ENCODE data around the gene LRRC3.

The LRRC3 gene

GRCh38 chr21:44442266-44443125 lies 12.8 kb upstream of the LRRC3 start:
- H3K27ac Mint-ChIP-seq, result no peak overlapping the region
- no peaks in the 10 kb centered on the region for H3K9me3 Mint-ChIP-seq
- H3K4me3 Mint-ChIP-seq, result no peak overlapping the region
- H3K4me1 Mint-ChIP-seq, result no peaks in the 10 kb centered on the region
- DNase-seq (no peak), ATAC-seq (no peak)
- peaks cover 16% of the 10 kb centered on the region for H3K27me3 Mint-ChIP-seq

GRCh38 chr21:44443291-44443890 lies 11.9 kb upstream of the LRRC3 start:
- peaks cover 25% of the 10 kb centered on the region for H3K27me3 Mint-ChIP-seq
- DNase-seq (no peak), ATAC-seq (no peak)
- no peak overlapping the region for H3K27ac Mint-ChIP-seq
- H3K9me3 Mint-ChIP-seq, result no peaks in the 10 kb centered on the region
- H3K4me3 Mint-ChIP-seq, result no peak overlapping the region
- no peaks in the 10 kb centered on the region for H3K4me1 Mint-ChIP-seq

GRCh38 chr21:44443891-44444285 lies 11.4 kb upstream of the LRRC3 start:
- ATAC-seq (no peak), DNase-seq (no peak)
- H3K27ac Mint-ChIP-seq, result no peak overlapping the region
- peaks cover 30% of the 10 kb centered on the region for H3K27me3 Mint-ChIP-seq
- H3K4me3 Mint-ChIP-seq, result no peak overlapping the region
- no peaks in the 10 kb centered on the region for H3K9me3 Mint-ChIP-seq
- H3K4me1 Mint-ChIP-seq, result no peaks in the 10 kb centered on the region

- Mint-ChIP-seq H3K4me1 (no peaks in the 10 kb centered on the region), H3K9me3 (no peaks in the 10 kb centered on the region), H3K4me3 (no peak overlapping the region), H3K27me3 (peaks cover 35% of the 10 kb centered on the region), H3K27ac (no peak overlapping the region)
- DNase-seq (no peak), ATAC-seq (no peak)
Observed at GRCh38 chr21:44444286-44444931, 10.9 kb upstream of the LRRC3 start.

GRCh38 chr21:44445145-44445812 lies 10.0 kb upstream of the LRRC3 start:
- Mint-ChIP-seq H3K4me3 (no peak overlapping the region), H3K9me3 (no peaks in the 10 kb centered on the region), H3K27ac (no peak overlapping the region), H3K27me3 (peaks cover 44% of the 10 kb centered on the region), H3K4me1 (no peaks in the 10 kb centered on the region)
- ATAC-seq (no peak), DNase-seq (no peak)

- DNase-seq, result no peak
- H3K27ac Mint-ChIP-seq, result no peak overlapping the region
- no peak for ATAC-seq
- peaks cover 72% of the 10 kb centered on the region for H3K27me3 Mint-ChIP-seq
- no peaks in the 10 kb centered on the region for H3K4me1 Mint-ChIP-seq
- no peak overlapping the region for H3K4me3 Mint-ChIP-seq
- H3K9me3 Mint-ChIP-seq, result peaks cover 0 to 8% of the 10 kb centered on the region in 2 donors
Observed at GRCh38 chr21:44448651-44449131, 6.6 kb upstream of the LRRC3 start.

GRCh38 chr21:44449473-44450363 lies 5.6 kb upstream of the LRRC3 start:
- Mint-ChIP-seq H3K27me3 (peaks cover 80% of the 10 kb centered on the region), H3K27ac (no peak overlapping the region), H3K4me1 (no peaks in the 10 kb centered on the region), H3K4me3 (no peak overlapping the region), H3K9me3 (peaks cover 0 to 16% of the 10 kb centered on the region in 2 donors)
- DNase-seq (no peak), ATAC-seq (no peak)

GRCh38 chr21:44450402-44450801 lies 4.9 kb upstream of the LRRC3 start:
- no peak for DNase-seq
- H3K9me3 Mint-ChIP-seq, result peaks cover 0 to 16% of the 10 kb centered on the region in 2 donors
- H3K27ac Mint-ChIP-seq, result no peak overlapping the region
- no peak for ATAC-seq
- no peak overlapping the region for H3K4me3 Mint-ChIP-seq
- no peaks in the 10 kb centered on the region for H3K4me1 Mint-ChIP-seq
- peaks cover 74% of the 10 kb centered on the region for H3K27me3 Mint-ChIP-seq

- no peaks in the 10 kb centered on the region for H3K4me1 Mint-ChIP-seq
- DNase-seq, result no peak
- H3K27me3 Mint-ChIP-seq, result peaks cover 72% of the 10 kb centered on the region
- no peak overlapping the region for H3K4me3 Mint-ChIP-seq
- H3K9me3 Mint-ChIP-seq, result peaks cover 0 to 16% of the 10 kb centered on the region in 2 donors
- no peak for ATAC-seq
- H3K27ac Mint-ChIP-seq, result no peak overlapping the region
Observed at GRCh38 chr21:44450999-44451398, 4.3 kb upstream of the LRRC3 start.

- no peak for DNase-seq
- no peak for ATAC-seq
- Mint-ChIP-seq H3K27me3 (peaks cover 58% of the 10 kb centered on the region), H3K9me3 (peaks cover 0 to 16% of the 10 kb centered on the region in 2 donors), H3K27ac (no peak overlapping the region), H3K4me3 (no peak overlapping the region), H3K4me1 (peaks cover 7% of the 10 kb centered on the region)
Observed at GRCh38 chr21:44453120-44453519, 2.2 kb upstream of the LRRC3 start.

- DNase-seq (no peak), ATAC-seq (no peak)
- H3K4me1 Mint-ChIP-seq, result peaks cover 12% of the 10 kb centered on the region
- peaks cover 49% of the 10 kb centered on the region for H3K27me3 Mint-ChIP-seq
- H3K27ac Mint-ChIP-seq, result no peak overlapping the region
- peaks cover 0 to 16% of the 10 kb centered on the region in 2 donors for H3K9me3 Mint-ChIP-seq
- peak overlapping the region in 1 of 2 donors; percentile 68 for H3K4me3 Mint-ChIP-seq
Observed at GRCh38 chr21:44454058-44454457, 1.3 kb upstream of the LRRC3 start.

GRCh38 chr21:44455524-44456213 lies 359 bp downstream of the LRRC3 start:
- peak; percentile 72 for ATAC-seq
- Mint-ChIP-seq H3K9me3 (peaks cover 0 to 16% of the 10 kb centered on the region in 2 donors), H3K27ac (no peak overlapping the region)

GRCh38 chr21:44456214-44456914 lies 1.1 kb downstream of the LRRC3 start:
- DNase-seq (no peak), ATAC-seq (no peak)
- H3K4me3 Mint-ChIP-seq, result peak overlapping the region; percentile 73 to 85
- H3K27me3 Mint-ChIP-seq, result peaks cover 26% of the 10 kb centered on the region
- H3K4me1 Mint-ChIP-seq, result peaks cover 12% of the 10 kb centered on the region
- H3K9me3 Mint-ChIP-seq, result peaks cover 0 to 16% of the 10 kb centered on the region in 2 donors
- H3K27ac Mint-ChIP-seq, result no peak overlapping the region

More at GRCh38 chr21:44455524-44456213, 359 bp downstream of the LRRC3 start:
- H3K4me3 Mint-ChIP-seq, result peak overlapping the region; percentile 84 to 85
- peaks cover 12% of the 10 kb centered on the region for H3K4me1 Mint-ChIP-seq
- DNase-seq, result peak in 1 of 2 donors; percentile 49
- H3K27me3 Mint-ChIP-seq, result peaks cover 33% of the 10 kb centered on the region

All from stimulated activated naive CD8-positive, alpha-beta T cell treated with anti-CD3 and anti-CD28 coated beads, Interleukin-15, amount 100 ng/mL, for 72 hours (primary cell).